Activated B cell treated with CpG ODN at 0.5 μM for 24 hours (primary cell): Measurements from ENCODE around the gene FRMPD1. TPM values are rescaled to one million over a fixed set of nuclear protein-coding genes. Genes with fewer than 3 reads are reported as not detected.
"Not testable (repeated sequence)": the region's sequence is repeated elsewhere in the genome, so short reads cannot be mapped to it uniquely, and the experiment has no call there.

Source experiments
- ATAC-seq: fragments of 200-7000 bp; cut with Tn5 transposase; one replicate; pipeline ENCODE4 v1.10.0; 2021; ENCODE audit warnings: low read depth, mild to moderate bottlenecking, moderate library complexity
- CTCF ChIA-PET: fragments of 350-600 bp; sonication (Branson Sonifier 250); formaldehyde crosslinking; loops from one replicate; lab custom pipeline; 2021; ENCODE audit warnings: antibody characterized with exemption; lab: Charles Lee
- POLR2A ChIA-PET: fragments of 350-600 bp; sonication (Branson Sonifier 250); formaldehyde crosslinking; loops from one replicate; lab custom pipeline; 2021; ENCODE audit warnings: antibody characterized with exemption; lab: Charles Lee
- DNase-seq: peaks from one replicate; pipeline ENCODE4 v3.0.0; 2022
- H3K27ac Mint-ChIP-seq: one replicate; pipeline ENCODE4 v1.8.0; 2020; ENCODE audit warnings: mixed read lengths
- H3K27me3 Mint-ChIP-seq: one replicate; pipeline ENCODE4 v1.8.0; 2021; ENCODE audit warnings: mixed read lengths
- H3K36me3 Mint-ChIP-seq: one replicate; pipeline ENCODE4 v1.8.0; 2021; ENCODE audit warnings: low read depth, mixed read lengths
- H3K4me1 Mint-ChIP-seq: one replicate; pipeline ENCODE4 v1.8.0; 2021; ENCODE audit warnings: mixed read lengths
- H3K4me3 Mint-ChIP-seq: one replicate; pipeline ENCODE4 v1.8.0; 2020; ENCODE audit warnings: mild to moderate bottlenecking, mixed read lengths
- H3K9me3 Mint-ChIP-seq: one replicate; pipeline ENCODE4 v1.8.0; 2020; ENCODE audit warnings: mixed read lengths
- intact Hi-C: fragments of 100-400 bp; cut with micrococcal nuclease; formaldehyde crosslinking; loops from one replicate; pipeline ENCODE4 v1.15.1; 2024
- total RNA-seq: library from RNA; stranded (reverse); gene quantifications from 2 replicates; pipeline ENCODE4 v1.2.3, GENCODE V29; 2022
- TF ChIP-seq, protein P1 (sequence below): fragments of 200-600 bp; IDR thresholded peaks from one replicate; pipeline ENCODE4 v1.8.0; 2022; ENCODE audit warnings: antibody characterized with exemption, mild to moderate bottlenecking

FRMPD1 gene, protein sequence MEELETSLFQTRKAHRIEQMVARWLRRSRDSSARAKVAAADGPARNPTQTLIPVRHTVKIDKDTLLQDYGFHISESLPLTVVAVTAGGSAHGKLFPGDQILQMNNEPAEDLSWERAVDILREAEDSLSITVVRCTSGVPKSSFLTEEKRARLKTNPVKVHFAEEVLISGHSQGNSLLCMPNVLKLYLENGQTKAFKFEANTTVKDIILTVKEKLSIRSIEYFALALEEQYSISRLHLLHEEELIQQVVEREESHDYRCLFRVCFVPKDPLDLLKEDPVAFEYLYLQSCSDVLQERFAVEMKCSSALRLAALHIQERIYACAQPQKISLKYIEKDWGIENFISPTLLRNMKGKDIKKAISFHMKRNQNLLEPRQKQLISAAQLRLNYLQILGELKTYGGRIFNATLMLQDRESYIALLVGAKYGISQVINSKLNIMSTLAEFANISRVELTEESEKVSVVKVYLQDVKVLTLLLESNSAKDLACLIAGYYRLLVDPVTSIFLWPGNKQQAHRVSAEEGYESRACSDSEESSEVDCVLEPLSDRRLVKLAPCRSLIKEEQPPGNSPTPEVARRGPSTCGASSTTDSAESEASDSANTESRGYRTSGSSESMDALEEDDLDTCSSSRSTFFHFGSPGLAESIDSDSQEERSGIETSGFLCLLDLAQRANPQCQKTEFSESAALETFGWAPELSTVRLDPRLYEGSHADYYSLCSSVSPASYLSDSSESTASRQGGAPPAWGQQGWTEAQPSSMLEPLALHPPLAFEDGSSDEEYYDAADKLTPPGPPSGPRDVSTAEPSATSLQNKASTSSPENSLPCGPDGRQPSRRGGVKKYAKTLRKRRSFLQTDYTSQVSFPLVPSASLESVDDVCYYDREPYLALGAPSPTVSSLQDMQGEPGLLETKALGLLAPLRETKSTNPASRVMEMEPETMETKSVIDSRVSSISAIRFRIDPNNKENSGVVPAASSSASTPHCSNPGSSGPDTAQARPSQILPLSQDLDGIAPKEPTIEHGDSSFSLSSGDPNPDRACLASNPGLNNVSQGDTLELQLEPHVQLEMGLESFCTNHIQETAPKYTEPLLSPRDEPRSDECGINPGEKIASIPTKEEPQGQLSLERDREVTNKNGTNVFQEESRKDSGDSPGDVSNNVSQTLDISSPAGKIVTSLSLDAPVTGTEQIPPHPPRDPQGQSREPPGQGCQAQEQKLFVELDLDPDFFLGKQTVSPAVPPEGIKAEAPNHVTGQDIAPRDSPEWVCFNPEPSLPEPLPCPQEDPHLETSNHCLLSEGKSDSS (N-terminal part only)
- total RNA-seq: 0.07 TPM in 1 of 2 replicates, not detected in the other

DNA sequence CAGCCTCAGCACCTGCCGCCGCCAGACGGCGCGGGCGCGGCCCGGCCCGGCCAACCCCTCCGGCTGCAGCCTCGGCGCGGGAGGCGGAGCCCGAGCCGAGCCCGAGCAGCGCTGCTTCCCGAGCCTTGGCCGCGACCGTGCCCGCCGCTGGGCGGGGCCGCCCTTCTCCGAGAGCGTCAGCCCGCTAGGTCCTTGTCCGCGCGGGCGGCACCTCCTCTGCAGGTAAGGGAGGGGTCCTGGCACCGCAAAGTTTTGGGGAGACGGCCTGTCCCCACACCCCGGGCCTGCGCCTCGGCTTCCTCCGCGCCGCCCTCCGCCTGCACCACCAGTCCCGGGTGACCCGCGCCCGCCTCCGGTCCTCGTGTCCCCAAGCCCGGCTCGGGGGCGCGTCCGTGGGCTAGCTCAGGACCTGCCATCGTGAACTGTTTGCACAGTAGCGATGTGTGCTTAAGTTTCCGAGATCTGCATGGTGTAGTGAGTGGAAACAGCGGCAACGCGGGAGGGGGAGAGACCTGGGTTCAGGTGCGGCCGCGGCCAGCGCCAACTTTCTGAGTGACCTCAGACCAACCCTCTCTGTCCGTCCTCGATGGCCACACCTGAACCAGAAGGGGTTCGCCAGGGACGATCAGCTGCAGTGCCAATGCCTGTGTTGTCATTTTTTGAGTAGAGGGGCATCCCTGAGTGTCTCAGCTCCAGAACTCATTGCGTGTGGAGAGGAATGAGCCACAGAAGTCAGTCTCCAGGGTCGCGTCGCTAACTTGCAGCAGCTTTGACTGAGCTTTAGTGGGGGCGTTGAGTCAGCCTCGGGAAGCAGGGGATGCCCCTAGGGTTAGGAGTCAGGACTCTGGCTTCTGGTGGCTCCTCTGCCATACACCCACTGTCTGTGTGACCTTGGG lies at the start of gene FRMPD1:
TSS of gene FRMPD1 (plus strand) at position 82 of the 896 bp plus-strand sequence. CDS start 41,688 bp downstream, outside the sequence.
- Mint-ChIP-seq H3K36me3 (no peaks in the 10 kb centered on the region), H3K9me3 (no peaks in the 10 kb centered on the region), H3K27ac (no peak within 1 kb of the TSS), H3K4me1 (peaks cover 13% of the 10 kb centered on the region), H3K4me3 (peak within 1 kb of the TSS; percentile 77), H3K27me3 (peaks cover 63% of the 10 kb centered on the region)
- intact Hi-C loops: no loop called here
- CTCF ChIA-PET: interaction anchor here (0.7 kb wide), 1 partner anchor 10 kb away, joined by 4 read pairs; no protein-coding TSS in a partner anchor
- TF ChIP-seq, protein P1, sequence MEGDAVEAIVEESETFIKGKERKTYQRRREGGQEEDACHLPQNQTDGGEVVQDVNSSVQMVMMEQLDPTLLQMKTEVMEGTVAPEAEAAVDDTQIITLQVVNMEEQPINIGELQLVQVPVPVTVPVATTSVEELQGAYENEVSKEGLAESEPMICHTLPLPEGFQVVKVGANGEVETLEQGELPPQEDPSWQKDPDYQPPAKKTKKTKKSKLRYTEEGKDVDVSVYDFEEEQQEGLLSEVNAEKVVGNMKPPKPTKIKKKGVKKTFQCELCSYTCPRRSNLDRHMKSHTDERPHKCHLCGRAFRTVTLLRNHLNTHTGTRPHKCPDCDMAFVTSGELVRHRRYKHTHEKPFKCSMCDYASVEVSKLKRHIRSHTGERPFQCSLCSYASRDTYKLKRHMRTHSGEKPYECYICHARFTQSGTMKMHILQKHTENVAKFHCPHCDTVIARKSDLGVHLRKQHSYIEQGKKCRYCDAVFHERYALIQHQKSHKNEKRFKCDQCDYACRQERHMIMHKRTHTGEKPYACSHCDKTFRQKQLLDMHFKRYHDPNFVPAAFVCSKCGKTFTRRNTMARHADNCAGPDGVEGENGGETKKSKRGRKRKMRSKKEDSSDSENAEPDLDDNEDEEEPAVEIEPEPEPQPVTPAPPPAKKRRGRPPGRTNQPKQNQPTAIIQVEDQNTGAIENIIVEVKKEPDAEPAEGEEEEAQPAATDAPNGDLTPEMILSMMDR: no peak
- DNase-seq: peak; percentile 72
- peak; percentile 98 for ATAC-seq
- POLR2A ChIA-PET: interaction anchor here (0.6 to 1.4 kb wide), 2 partner anchors 10 to 58 kb away, joined by 3 to 4 read pairs; no protein-coding TSS in a partner anchor

DNA sequence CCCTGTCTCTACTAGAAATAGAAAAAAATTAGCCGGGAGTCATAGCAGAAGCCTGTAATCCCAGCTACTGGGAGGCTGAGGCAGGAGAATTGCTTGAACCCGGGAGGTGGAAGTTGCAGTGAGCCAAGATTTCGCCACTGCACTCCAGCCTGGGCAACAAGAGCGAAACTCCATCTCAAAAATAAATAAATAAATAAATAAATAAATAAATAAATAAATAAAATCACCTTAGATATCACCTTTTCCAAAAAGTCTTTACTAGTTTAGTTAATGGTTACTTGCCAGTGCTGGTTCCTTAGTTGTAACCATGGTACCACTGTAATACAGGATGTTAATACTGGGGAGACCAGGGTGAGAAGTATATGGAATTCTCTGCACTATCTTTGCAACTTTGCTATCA lies 48.7 kb upstream of the FRMPD1 start:
- ATAC-seq, POLR2A ChIA-PET, H3K4me1 Mint-ChIP-seq, H3K9me3 Mint-ChIP-seq, H3K4me3 Mint-ChIP-seq, H3K36me3 Mint-ChIP-seq, DNase-seq, intact Hi-C loops, H3K27ac Mint-ChIP-seq: not testable (repeated sequence)
- peaks cover 28% of the 10 kb centered on the region for H3K27me3 Mint-ChIP-seq
- CTCF ChIA-PET: interaction anchor here (0.9 kb wide), 1 partner anchor 8 kb away, joined by 3 read pairs; no protein-coding TSS in a partner anchor

DNA sequence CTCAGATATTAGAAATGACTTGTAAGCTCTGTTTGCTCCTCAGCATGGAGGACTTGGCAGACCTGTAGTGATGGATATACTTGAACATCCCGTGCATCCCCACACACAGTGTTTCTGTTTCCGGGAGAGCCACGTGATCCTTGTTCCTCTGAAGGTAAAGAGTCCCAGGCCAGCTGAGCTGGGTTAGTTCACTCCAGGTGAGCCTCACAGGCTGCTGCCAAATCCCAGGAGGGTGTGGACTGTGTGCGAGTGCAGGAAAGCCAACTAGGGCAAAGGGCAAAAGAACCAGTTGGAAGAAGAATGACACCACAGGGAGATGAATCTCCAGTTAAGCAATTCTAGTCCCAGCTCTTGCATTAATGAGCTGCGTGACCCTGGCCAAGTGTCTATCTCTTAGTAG lies 47.9 kb upstream of the FRMPD1 start:
- Mint-ChIP-seq H3K27ac (no peak overlapping the region), H3K27me3 (peaks cover 31% of the 10 kb centered on the region), H3K4me1 (no peaks in the 10 kb centered on the region), H3K4me3 (no peak overlapping the region), H3K9me3 (no peaks in the 10 kb centered on the region), H3K36me3 (no peaks in the 10 kb centered on the region)
- ATAC-seq (no peak), DNase-seq (no peak)
- intact Hi-C loops: no loop called here
- CTCF ChIA-PET: interaction anchor here (0.9 kb wide), 1 partner anchor 9 kb away, joined by 3 read pairs; no protein-coding TSS in a partner anchor
- TF ChIP-seq, protein P1: no peak
- POLR2A ChIA-PET: no interaction called here

DNA sequence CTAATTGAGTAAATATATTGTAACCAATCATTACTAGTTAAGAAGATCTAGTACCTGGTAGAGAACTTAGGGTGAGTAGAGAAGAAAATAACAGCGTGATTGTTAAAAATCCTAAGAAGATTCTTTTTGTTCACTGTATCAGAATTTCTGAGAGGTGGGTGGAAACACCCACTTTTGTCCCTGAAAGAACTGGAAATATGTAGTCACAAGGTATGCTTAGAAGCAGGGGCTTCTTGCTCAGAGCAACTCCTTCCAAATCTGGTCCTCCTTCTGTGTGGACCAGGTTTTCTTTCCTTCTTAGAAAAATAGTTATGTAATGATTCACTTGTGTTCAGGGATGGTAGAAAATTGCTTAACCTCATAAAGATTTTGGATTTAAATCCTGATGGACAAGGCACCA lies 46.5 kb upstream of the FRMPD1 start:
- Mint-ChIP-seq H3K9me3 (no peaks in the 10 kb centered on the region), H3K36me3 (no peaks in the 10 kb centered on the region), H3K27ac (no peak overlapping the region), H3K4me1 (no peaks in the 10 kb centered on the region), H3K27me3 (peaks cover 29% of the 10 kb centered on the region), H3K4me3 (no peak overlapping the region)
- TF ChIP-seq, protein P1: no peak
- POLR2A ChIA-PET: no interaction called here
- ATAC-seq: no peak
- CTCF ChIA-PET: no interaction called here
- intact Hi-C loops: no loop called here
- no peak for DNase-seq
